ENCODE results near the gene TFEB. TPM values are rescaled to one million over a fixed set of nuclear protein-coding genes. Genes with fewer than 3 reads are reported as not detected.

The TFEB gene
- polyA plus RNA-seq, 1 experiment, result 3.9 TPM

- DNase-seq (ENCODE audit: low read depth, low spot score), result no peak
- H3K4me3 ChIP-seq (ENCODE audit: low read depth, low read length), result no peak overlapping the region
- CTCF ChIA-PET, result interaction anchor here (1.5 to 2.8 kb wide), 2 partner anchors 13 to 42 kb away, joined by 3 to 15 read pairs; partner anchors contain the start of gene TFEB
- POLR2A ChIA-PET, result no interaction called here
- H3K27me3 ChIP-seq (ENCODE audit: control insufficient read depth, insufficient read depth, low read length), result peaks cover 28% of the 10 kb centered on the region
- TF ChIP-seq CTCF (IDR thresholded peaks at IDR 0.05; ENCODE audit: low read depth, low read length), result no peak
- no peaks in the 10 kb centered on the region for H3K9me3 ChIP-seq (ENCODE audit: control insufficient read depth, insufficient read depth, low read length)
- H3K27ac ChIP-seq (ENCODE audit: low read depth, low read length), result no peak overlapping the region
Observed at GRCh38 chr6:41748542-41748941, 13.1 kb upstream of the TFEB start.

- no peak for DNase-seq (ENCODE audit: low read depth, low spot score)
- TF ChIP-seq CTCF (IDR thresholded peaks at IDR 0.05; ENCODE audit: low read depth, low read length), result no peak
- ChIA-PET CTCF (interaction anchor here (2.8 kb wide), 1 partner anchor 13 kb away, joined by 15 read pairs; the partner anchor contains the start of gene TFEB), POLR2A (no interaction called here)
- Histone ChIP-seq H3K27me3 (ENCODE audit: control insufficient read depth, insufficient read depth, low read length) (peaks cover 25% of the 10 kb centered on the region), H3K4me3 (ENCODE audit: low read depth, low read length) (no peak overlapping the region), H3K9me3 (ENCODE audit: control insufficient read depth, insufficient read depth, low read length) (no peaks in the 10 kb centered on the region), H3K27ac (ENCODE audit: low read depth, low read length) (no peak overlapping the region)
Observed at GRCh38 chr6:41748102-41748477, 12.7 kb upstream of the TFEB start.

GRCh38 chr6:41747256-41748101, 12.1 kb upstream of the TFEB start, which contains the start of gene PGC:
Gene PGC (minus strand): TSS chr6:41747397. CDS start chr6:41747334, 63 bp downstream.
- Histone ChIP-seq H3K9me3 (ENCODE audit: control insufficient read depth, insufficient read depth, low read length) (no peaks in the 10 kb centered on the region), H3K4me3 (ENCODE audit: low read depth, low read length) (no peak within 1 kb of the TSS), H3K27me3 (ENCODE audit: control insufficient read depth, insufficient read depth, low read length) (peaks cover 22% of the 10 kb centered on the region), H3K27ac (ENCODE audit: low read depth, low read length) (no peak within 1 kb of the TSS)
- DNase-seq (ENCODE audit: low read depth, low spot score), result no peak
- POLR2A ChIA-PET, result no interaction called here
- no peak for TF ChIP-seq CTCF (IDR thresholded peaks at IDR 0.05; ENCODE audit: low read depth, low read length)
- CTCF ChIA-PET, result interaction anchor here (2.8 kb wide), 1 partner anchor 12 kb away, joined by 15 read pairs; the partner anchor contains the start of gene TFEB

GRCh38 chr6:41746107-41746506, 10.7 kb upstream of the TFEB start:
- TF ChIP-seq CTCF (IDR thresholded peaks at IDR 0.05; ENCODE audit: low read depth, low read length), result no peak
- Histone ChIP-seq H3K4me3 (ENCODE audit: low read depth, low read length) (no peak overlapping the region), H3K27me3 (ENCODE audit: control insufficient read depth, insufficient read depth, low read length) (peaks cover 20% of the 10 kb centered on the region), H3K27ac (ENCODE audit: low read depth, low read length) (no peak overlapping the region), H3K9me3 (ENCODE audit: control insufficient read depth, insufficient read depth, low read length) (no peaks in the 10 kb centered on the region)
- CTCF ChIA-PET, result no interaction called here
- POLR2A ChIA-PET, result interaction anchor here (0.7 kb wide), 1 partner anchor 1036 kb away, joined by 7 read pairs; no protein-coding TSS in a partner anchor
- DNase-seq (ENCODE audit: low read depth, low spot score), result no peak

GRCh38 chr6:41744236-41744787, 8.9 kb upstream of the TFEB start:
- H3K9me3 ChIP-seq (ENCODE audit: control insufficient read depth, insufficient read depth, low read length), result no peaks in the 10 kb centered on the region
- no peak overlapping the region for H3K27ac ChIP-seq (ENCODE audit: low read depth, low read length)
- no peak overlapping the region for H3K4me3 ChIP-seq (ENCODE audit: low read depth, low read length)
- peaks cover 12% of the 10 kb centered on the region for H3K27me3 ChIP-seq (ENCODE audit: control insufficient read depth, insufficient read depth, low read length)
- DNase-seq (ENCODE audit: low read depth, low spot score), result no peak
- ChIA-PET POLR2A (no interaction called here), CTCF (no interaction called here)
- no peak for TF ChIP-seq CTCF (IDR thresholded peaks at IDR 0.05; ENCODE audit: low read depth, low read length)
